ENCODE results near the gene HIGD1A. TPM values are rescaled to one million over a fixed set of nuclear protein-coding genes. Genes with fewer than 3 reads are reported as not detected.

The HIGD1A gene
- total RNA-seq, 1 experiment from 2014 or later = 77.6 TPM

DNA sequence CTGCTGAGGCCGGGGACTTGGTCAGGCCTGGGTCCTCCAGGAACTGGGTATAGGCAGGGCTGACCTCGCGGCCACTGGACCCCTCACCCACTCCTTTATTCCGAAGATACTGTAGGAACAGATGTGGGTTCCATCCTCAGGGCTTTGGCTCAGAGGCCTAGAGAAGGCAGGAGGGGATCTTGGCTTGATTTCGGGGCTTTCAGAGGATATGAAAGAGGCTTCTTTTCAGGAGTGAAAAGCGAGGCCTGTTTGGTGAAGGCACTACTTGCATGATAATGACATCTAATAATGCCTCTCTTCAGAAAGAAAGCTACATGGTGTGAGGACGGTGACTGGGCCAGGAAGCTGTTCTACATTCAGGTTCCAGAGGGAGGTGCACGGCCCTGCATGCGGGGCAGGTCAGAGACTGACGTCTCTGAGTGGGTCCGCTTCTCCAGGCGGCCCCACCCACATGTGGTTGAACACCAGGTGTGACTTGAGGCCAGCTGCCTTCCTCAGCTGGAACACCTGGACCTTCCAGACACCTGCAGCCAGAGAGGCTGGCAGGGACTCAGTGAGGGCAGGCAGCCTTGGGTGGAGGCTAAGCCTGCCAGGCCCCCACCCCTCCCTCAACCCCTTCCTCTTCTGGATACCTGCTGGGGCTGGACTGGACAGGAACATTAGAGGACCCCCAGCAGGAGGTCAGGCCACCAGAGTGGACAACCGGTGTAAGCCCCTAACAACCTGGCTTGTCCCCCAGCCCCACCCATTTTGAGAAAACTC, 70.6 kb downstream of the HIGD1A start:
- Histone ChIP-seq H3K9me3 (ENCODE audit: control insufficient read depth, low read depth, low read length) (no peaks in the 10 kb centered on the region), H4K5ac (ENCODE audit: insufficient read length, low read depth, low read length) (no peak overlapping the region), H3K14ac (ENCODE audit: insufficient read depth, low read length) (no peak overlapping the region), H3K79me1 (ENCODE audit: insufficient read depth, low read depth, low read length, poor library complexity, severe bottlenecking) (no peaks in the 10 kb centered on the region), H3K4ac (ENCODE audit: low read depth, low read length) (no peak overlapping the region), H3K18ac (ENCODE audit: insufficient read length, low read depth, low read length) (no peak overlapping the region), H2BK12ac (ENCODE audit: insufficient read length, low read depth, low read length) (no peak overlapping the region), H3K23ac (ENCODE audit: insufficient read length, low read depth, low read length) (no peak overlapping the region), H4K8ac (replicated peaks; ENCODE audit: insufficient read length, low read depth, low read length) (no peak overlapping the region), H2BK20ac (ENCODE audit: low read depth, low read length, poor library complexity, severe bottlenecking) (no peak overlapping the region), H3K79me2 (ENCODE audit: insufficient read depth, low read length) (no peaks in the 10 kb centered on the region), H3T11ph (ENCODE audit: low read length) (no peak overlapping the region), H4K20me1 (ENCODE audit: control insufficient read depth, insufficient read depth, insufficient read length) (no peaks in the 10 kb centered on the region), H3K27me3 (ENCODE audit: insufficient read depth, low read length) (no peaks in the 10 kb centered on the region), H2BK15ac (ENCODE audit: low read depth, low read length) (no peak overlapping the region), H3K4me1 (ENCODE audit: insufficient read depth, low read length) (peaks cover 9% of the 10 kb centered on the region; the same call in 1 of the 2 replicates), H2BK5ac (ENCODE audit: insufficient read length, low read length) (no peak overlapping the region), H3K56ac (ENCODE audit: insufficient read length, low read depth, low read length) (no peak overlapping the region), H3K4me2 (ENCODE audit: insufficient read depth, insufficient read length, low read length) (no peak overlapping the region), H2AK5ac (ENCODE audit: insufficient read length, low read length) (no peak overlapping the region), H2AFZ (ENCODE audit: low read length) (no peak overlapping the region), H4K91ac (ENCODE audit: insufficient read length, low read depth, low read length) (no peak overlapping the region), H2BK120ac (ENCODE audit: low read depth, low read length, poor library complexity, severe bottlenecking) (no peak overlapping the region), H3K23me2 (ENCODE audit: insufficient read length, low read depth, low read length, poor library complexity, severe bottlenecking) (no peaks in the 10 kb centered on the region), H3K9ac (ENCODE audit: extremely low read depth, insufficient read length, low read length) (no peak overlapping the region), H3K27ac (ENCODE audit: insufficient read length, low read depth, low read length) (no peak overlapping the region)
- peak overlapping the region; percentile 67 to 92 (median 83); a peak in 5 of 7 replicates for H3K27ac Mint-ChIP-seq
- H3K4me3 Mint-ChIP-seq = no peak overlapping the region
- H3K27me3 Mint-ChIP-seq (ENCODE audit: low read depth) = peaks cover 5% of the 10 kb centered on the region
- TF ChIP-seq, protein P1, sequence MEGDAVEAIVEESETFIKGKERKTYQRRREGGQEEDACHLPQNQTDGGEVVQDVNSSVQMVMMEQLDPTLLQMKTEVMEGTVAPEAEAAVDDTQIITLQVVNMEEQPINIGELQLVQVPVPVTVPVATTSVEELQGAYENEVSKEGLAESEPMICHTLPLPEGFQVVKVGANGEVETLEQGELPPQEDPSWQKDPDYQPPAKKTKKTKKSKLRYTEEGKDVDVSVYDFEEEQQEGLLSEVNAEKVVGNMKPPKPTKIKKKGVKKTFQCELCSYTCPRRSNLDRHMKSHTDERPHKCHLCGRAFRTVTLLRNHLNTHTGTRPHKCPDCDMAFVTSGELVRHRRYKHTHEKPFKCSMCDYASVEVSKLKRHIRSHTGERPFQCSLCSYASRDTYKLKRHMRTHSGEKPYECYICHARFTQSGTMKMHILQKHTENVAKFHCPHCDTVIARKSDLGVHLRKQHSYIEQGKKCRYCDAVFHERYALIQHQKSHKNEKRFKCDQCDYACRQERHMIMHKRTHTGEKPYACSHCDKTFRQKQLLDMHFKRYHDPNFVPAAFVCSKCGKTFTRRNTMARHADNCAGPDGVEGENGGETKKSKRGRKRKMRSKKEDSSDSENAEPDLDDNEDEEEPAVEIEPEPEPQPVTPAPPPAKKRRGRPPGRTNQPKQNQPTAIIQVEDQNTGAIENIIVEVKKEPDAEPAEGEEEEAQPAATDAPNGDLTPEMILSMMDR (conservative IDR thresholded peaks at IDR 0.05) = no peak
- no CpG with 5 or more reads among the region's 13 CpGs for WGBS (ENCODE audit: extremely low coverage, insufficient read length, low lambda C conversion rate)
- peaks cover 0 to 2% of the 10 kb centered on the region in 2 experiments; a peak in 2 of 5 replicates for H3K9me3 Mint-ChIP-seq
- no peaks in the 10 kb centered on the region for H3K36me3 Mint-ChIP-seq (ENCODE audit: insufficient read depth in 1 of 3, low read depth in 3 of 3)
- DNase-seq = peak; percentile 64
- peaks cover 48 to 49% of the 10 kb centered on the region in 2 experiments for H3K4me1 Mint-ChIP-seq

Other genes with a start within 250 kb of the HIGD1A start
- gene SEC22C, start 222.5 kb downstream of the HIGD1A start, total RNA-seq (2021) = 28.2 and 28.8 TPM in 2 replicates
- gene SS18L2, start 213.6 kb downstream of the HIGD1A start, total RNA-seq (2021) = 92.1 and 97.8 TPM in 2 replicates
- 66.4 and 79.8 TPM in 2 replicates for gene NKTR, start 203.8 kb downstream of the HIGD1A start, total RNA-seq (2021)
- gene ZBTB47, start 150.8 kb downstream of the HIGD1A start, total RNA-seq (2021) = 3.6 and 4.2 TPM in 2 replicates
- gene KLHL40, start 119.0 kb downstream of the HIGD1A start, total RNA-seq (2021) = not detected in 2 replicates
- gene HHATL, start 101.7 kb downstream of the HIGD1A start, total RNA-seq (2021) = 0.46 TPM in 1 of 2 replicates, not detected in the other
- not detected in 2 replicates for gene CCDC13, start 31.2 kb downstream of the HIGD1A start, total RNA-seq (2021)
- gene ACKR2, start 5.0 kb upstream of the HIGD1A start, total RNA-seq (2021) = 0.13 TPM in 1 of 2 replicates, not detected in the other
- not detected in 2 replicates for gene CYP8B1, start 71.4 kb upstream of the HIGD1A start, total RNA-seq (2021)
- gene ZNF662, start 101.7 kb upstream of the HIGD1A start, total RNA-seq (2021) = not detected in 2 replicates
- 5.3 and 5.4 TPM in 2 replicates for gene GASK1A, start 174.8 kb upstream of the HIGD1A start, total RNA-seq (2021)